ENCODE measurements around the gene DUOX1. TPM values are rescaled to one million over a fixed set of nuclear protein-coding genes. Genes with fewer than 3 reads are reported as not detected.

Gene DUOX1
- total and polyA plus RNA-seq, 9 of the 15 experiments (the other 6 are each of a cell fraction or from before 2014, with no cell fraction given), result 0.01 to 0.22 (median 0.01) TPM; not detected in 6

- TF ChIP-seq SRSF7 (optimal IDR thresholded peaks at IDR 0.05; ENCODE audit: low read depth, low read length) (no peak), NFRKB (IDR thresholded peaks at IDR 0.05; ENCODE audit: low read depth) (peak; percentile 44; the same call in 1 of the 2 replicates), DLX4 (CRISPR knock-in tag; IDR thresholded peaks at IDR 0.05) (no peak), ZNF184 (CRISPR knock-in tag; IDR thresholded peaks at IDR 0.05) (no peak)
Measured at GRCh38 chr15:45168751-45169551, 39.2 kb downstream of the DUOX1 start (continued).

- H3K4me1 ChIP-seq (replicated peaks in 1 of 2; ENCODE audit: control insufficient read depth in 2 of 2, insufficient read depth in 2 of 2, low read length in 2 of 2), result peaks cover 31 to 45% of the 10 kb centered on the region in 2 experiments
- POLR2A ChIA-PET, result interaction anchor here (0.6 to 2.7 kb wide), 7 partner anchors 10 to 213 kb away, joined by 3 to 12 read pairs (median 3); no protein-coding TSS in a partner anchor
- no peaks in the 10 kb centered on the region for H3K36me3 ChIP-seq (ENCODE audit: control insufficient read depth, insufficient read depth, low read length)
- peak overlapping the region; percentile 65; the same call in 1 of the 2 replicates for H3K4me2 ChIP-seq (ENCODE audit: insufficient read depth, low read length)
- peak; percentile 0; the same call in 1 of the 3 replicates for ATAC-seq
- in situ Hi-C loops (cut with MboI) (no loop called here), intact Hi-C loops (cut with micrococcal nuclease) (loop anchor here (10.0 kb wide), 1 partner anchor 445 kb away; no protein-coding TSS in a partner anchor)
- no peaks in the 10 kb centered on the region; the same call in 1 of the 2 replicates for H4K20me1 ChIP-seq (replicated peaks; ENCODE audit: control insufficient read depth, insufficient read depth, low read length)
- CTCF ChIA-PET (ENCODE audit: low intra/inter-chr PET ratio), result interaction anchor here (0.5 kb wide), 1 partner anchor 250 kb away, joined by 6 read pairs; no protein-coding TSS in a partner anchor
- H3K79me2 ChIP-seq (ENCODE audit: control insufficient read depth, insufficient read depth, low read length), result peaks cover 3% of the 10 kb centered on the region; the same call in 1 of the 3 replicates
- 54% methylated on average over 4 of the region's 4 CpGs for WGBS (ENCODE audit: insufficient coverage, low coverage, missing lambda C conversion rate)
- H3K4me3 ChIP-seq, result no peak overlapping the region
- DNase-seq (ENCODE audit: extremely low read depth in 1 of 4, low spot score in 3 of 4), result no peak
- H3K27me3 ChIP-seq (ENCODE audit: control insufficient read depth in 2 of 2, insufficient read depth in 2 of 2, low read length in 2 of 2), result no peaks in the 10 kb centered on the region
- H3K9ac ChIP-seq (ENCODE audit: insufficient read depth in 1 of 2, low read depth in 2 of 2, low read length in 2 of 2), result peak overlapping the region; percentile 82 to 97; a peak in 2 of 4 replicates
- TF ChIP-seq PRDM10 (IDR thresholded peaks at IDR 0.05; ENCODE audit: partially characterized antibody) (peak; percentile 62), ZBTB7A (IDR thresholded peaks at IDR 0.05; ENCODE audit: borderline replicate concordance, control insufficient read depth, low read depth, low read length) (no peak)
- FAIRE-seq, result no peak
- peak overlapping the region; percentile 95 for H2AFZ ChIP-seq (ENCODE audit: low read depth, low read length)
- H3K9me1 ChIP-seq (ENCODE audit: control insufficient read depth, insufficient read depth, low read length), result no peaks in the 10 kb centered on the region
- no TSS peak for BruUV-seq (replicated peaks)
- H3K9me3 ChIP-seq (replicated peaks; ENCODE audit: control insufficient read depth, insufficient read depth, low read depth, low read length), result no peaks in the 10 kb centered on the region
- H3K27ac ChIP-seq (ENCODE audit: extremely low read depth, low read depth, low read length), result peak overlapping the region; percentile 73
Measured at GRCh38 chr15:45169608-45170480, 40.0 kb downstream of the DUOX1 start.
